IMR-90 (cell line): ENCODE data around the gene RASL10A.

Experiments
- BHLHE40 ChIP-seq: fragments of 150-350 bp; IDR thresholded peaks from 2 replicates; pipeline ENCODE4 v1.6.1; 2016; ENCODE audit warnings: mild to moderate bottlenecking, low read depth, low read length
- CEBPB ChIP-seq: IDR thresholded peaks from 2 replicates; pipeline ENCODE4 v1.6.1; 2012; ENCODE audit warnings: low read depth, low read length, improper control_type of control experiment
- CTCF ChIP-seq: conservative IDR thresholded peaks from 2 replicates; pipeline ENCODE4 v1.5.1; 2012; ENCODE audit warnings: mild to moderate bottlenecking, low read depth, low read length, improper control_type of control experiment
- MXI1 ChIP-seq: IDR thresholded peaks from 2 replicates; pipeline ENCODE4 v1.6.1; 2012; ENCODE audit warnings: low read depth, mild to moderate bottlenecking, low read length, moderate library complexity, borderline replicate concordance
- POLR2A ChIP-seq: IDR thresholded peaks from 2 replicates; pipeline ENCODE4 v1.6.1; 2012; ENCODE audit warnings: mild to moderate bottlenecking, low read depth, low read length
- RAD21 ChIP-seq: IDR thresholded peaks from 2 replicates; pipeline ENCODE4 v1.6.1; 2012; ENCODE audit warnings: low read length, improper control_type of control experiment
- RFX5 ChIP-seq: IDR thresholded peaks from 2 replicates; pipeline ENCODE4 v1.8.0; 2012; ENCODE audit warnings: low read depth, mild to moderate bottlenecking, low read length, moderate library complexity
- SMC3 ChIP-seq: fragments of 150-350 bp; IDR thresholded peaks from 2 replicates; pipeline ENCODE4 v1.6.1; 2016; ENCODE audit warnings: low read depth, mild to moderate bottlenecking, antibody characterized with exemption, low read length, moderate library complexity
- USF2 ChIP-seq: fragments of 150-350 bp; IDR thresholded peaks from 2 replicates; pipeline ENCODE4 v1.6.1; 2017; ENCODE audit warnings: mild to moderate bottlenecking, antibody characterized with exemption, low read length, low read depth

- no peak for TF ChIP-seq CEBPB
- no peak for TF ChIP-seq CTCF
- no peak for TF ChIP-seq BHLHE40
- no peak for TF ChIP-seq RFX5
- no peak for TF ChIP-seq USF2
- no peak for TF ChIP-seq SMC3
- TF ChIP-seq POLR2A, result no peak
- TF ChIP-seq RAD21, result no peak
- TF ChIP-seq MXI1, result no peak
These were observed 46.3 kb downstream of the RASL10A start for GRCh38 chr22:29269230-29269604.
